Muscle of back (tissue), 13 donors: Measurements from ENCODE around the gene TTC13. TPM values are rescaled to one million over a fixed set of nuclear protein-coding genes. Genes with fewer than 3 reads are reported as not detected.
"Not testable (repeated sequence)": the region's sequence is repeated elsewhere in the genome, so short reads cannot be mapped to it uniquely, and the experiment has no call there.

Source experiments
- DNase-seq, 3 donors: peaks; one replicate each; pipeline versions ENCODE4 v3.0.0 to v3.0.0-alpha.2; 2013
- long read RNA-seq, 9 donors: transcript quantifications; one replicate each; lab custom pipeline, GENCODE V29; 2026
- polyA plus RNA-seq, 10 donors: library from polyadenylated mRNA; unstranded; fragments of 120-200 nt; gene quantifications; one replicate each; pipeline ENCODE4 v1.2.1, GENCODE V29; 2013; ENCODE audit not compliant: insufficient read length in 10 of 10

The TTC13 gene
- polyA plus RNA-seq = 10 to 100 TPM; 11.5 to 24.8 (median 18.8) TPM
- long read RNA-seq, donor 1 = 0 reads
- long read RNA-seq, donor 2, partial matches to known transcripts = 0 of 1 reads
- long read RNA-seq, donor 2, other reads (novel, unspliced or antisense) = 0 of 1 reads
- long read RNA-seq, donor 3 = 0 reads
- long read RNA-seq, donor 4 = 0 reads
- long read RNA-seq, donor 5, partial matches to known transcripts = 0 of 7 reads
- long read RNA-seq, donor 5, other reads (novel, unspliced or antisense) = 7 of 7 reads
- long read RNA-seq, donor 6, partial matches to known transcripts = 0 of 1 reads
- long read RNA-seq, donor 6, other reads (novel, unspliced or antisense) = 0 of 1 reads
- long read RNA-seq, donor 7 = 0 reads
- long read RNA-seq, donor 8 = 0 reads
- long read RNA-seq, donor 9 = 0 reads

GRCh38 chr1:230978491-230979388 is at the start of gene TTC13, which contains the start of gene ARV1:
Gene TTC13 (minus strand): TSS chr1:230978861. CDS start chr1:230978830, 31 bp downstream.
Gene ARV1 (plus strand): TSS chr1:230979094. CDS start chr1:230979106, 12 bp downstream.
- peak; percentile 96 to 98 (median 97) for DNase-seq

- DNase-seq = no peak
These were observed 49.3 kb upstream of the TTC13 start for GRCh38 chr1:231027971-231028370.

GRCh38 chr1:231027136-231027925 is 48.7 kb upstream of the TTC13 start:
- no peak for DNase-seq

GRCh38 chr1:231026576-231026975 is 47.9 kb upstream of the TTC13 start:
- DNase-seq = no peak

- no peak for DNase-seq
These were observed 44.5 kb upstream of the TTC13 start for GRCh38 chr1:231023150-231023549.

- DNase-seq = not testable (repeated sequence)
These were observed 43.9 kb upstream of the TTC13 start for GRCh38 chr1:231022543-231022942.

- DNase-seq = no peak
These were observed 42.9 kb upstream of the TTC13 start for GRCh38 chr1:231021540-231022031.

GRCh38 chr1:231020816-231021215 is 42.2 kb upstream of the TTC13 start:
- no peak for DNase-seq

- DNase-seq = no peak
These were observed 41.5 kb upstream of the TTC13 start for GRCh38 chr1:231020139-231020601.

GRCh38 chr1:231019711-231020110 is 41.0 kb upstream of the TTC13 start:
- no peak for DNase-seq

- DNase-seq = no peak
These were observed 38.3 kb upstream of the TTC13 start for GRCh38 chr1:231016966-231017365.

GRCh38 chr1:231016234-231016633 is 37.6 kb upstream of the TTC13 start:
- no peak for DNase-seq

- DNase-seq = no peak
These were observed 34.8 kb upstream of the TTC13 start for GRCh38 chr1:231013391-231014015.

GRCh38 chr1:231011963-231012362 is 33.3 kb upstream of the TTC13 start:
- DNase-seq = no peak

GRCh38 chr1:231011360-231011759 is 32.7 kb upstream of the TTC13 start:
- DNase-seq = no peak

- not testable (repeated sequence) for DNase-seq
These were observed 28.9 kb upstream of the TTC13 start for GRCh38 chr1:231007535-231007934.

GRCh38 chr1:231001892-231002291 is 23.2 kb upstream of the TTC13 start:
- no peak for DNase-seq

GRCh38 chr1:231000639-231001038 is 22.0 kb upstream of the TTC13 start:
- no peak for DNase-seq

- no peak for DNase-seq
These were observed 21.5 kb upstream of the TTC13 start for GRCh38 chr1:231000201-231000600.

- DNase-seq = no peak
These were observed 16.2 kb upstream of the TTC13 start for GRCh38 chr1:230994860-230995259.
